GM23248 (cell line): Measurements from ENCODE around the gene RUNX1. TPM values are rescaled to one million over a fixed set of nuclear protein-coding genes. Genes with fewer than 3 reads are reported as not detected.

Experiments
- DNase-seq: peaks from one replicate; pipeline ENCODE4 v3.0.0-alpha.2; 2015
- H2AFZ ChIP-seq: fragments of 200-600 bp; sonication (generic); 2 replicates; pipeline ENCODE4 v1.6.1; 2016; ENCODE audit warnings: antibody characterized with exemption
- H3F3A ChIP-seq: fragments of 200-600 bp; sonication (generic); 2 replicates; pipeline ENCODE4 v1.6.1; 2016; ENCODE audit warnings: mild to moderate bottlenecking, antibody characterized with exemption, mixed run types; ENCODE audit not compliant: insufficient read depth
- H3K27ac ChIP-seq: fragments of 200-600 bp; sonication (generic); 2 replicates; pipeline ENCODE4 v1.5.1; 2016; ENCODE audit warnings: mild to moderate bottlenecking
- H3K27me3 ChIP-seq: fragments of 200-600 bp; sonication (generic); replicated peaks from 2 replicates; pipeline ENCODE4 v1.6.1; 2016; ENCODE audit warnings: mild to moderate bottlenecking; ENCODE audit not compliant: insufficient read depth
- H3K36me3 ChIP-seq: fragments of 200-600 bp; sonication (generic); 2 replicates; pipeline ENCODE4 v1.6.1; 2016; ENCODE audit warnings: low read depth, mild to moderate bottlenecking
- H3K4me1 ChIP-seq: fragments of 200-600 bp; sonication (generic); 2 replicates; pipeline ENCODE4 v1.6.1; 2016; ENCODE audit warnings: mild to moderate bottlenecking; ENCODE audit not compliant: insufficient read depth
- H3K4me2 ChIP-seq: fragments of 200-600 bp; sonication (generic); one replicate; pipeline ENCODE4 v1.6.1; 2016; ENCODE audit warnings: mild to moderate bottlenecking; ENCODE audit not compliant: unreplicated experiment
- H3K4me3 ChIP-seq: fragments of 200-600 bp; sonication (generic); 2 replicates; pipeline ENCODE4 v1.5.1; 2016; ENCODE audit warnings: mild to moderate bottlenecking
- H3K79me2 ChIP-seq: fragments of 200-600 bp; sonication (generic); 2 replicates; pipeline ENCODE4 v1.6.1; 2016; ENCODE audit warnings: mild to moderate bottlenecking; ENCODE audit not compliant: insufficient read depth
- H3K9ac ChIP-seq: fragments of 200-600 bp; sonication (generic); 2 replicates; pipeline ENCODE4 v1.6.1; 2016; ENCODE audit warnings: mild to moderate bottlenecking
- H3K9me2 ChIP-seq: fragments of 200-600 bp; sonication (generic); 2 replicates; pipeline ENCODE4 v1.6.1; 2016; ENCODE audit warnings: mixed run types, mild to moderate bottlenecking, moderate library complexity; ENCODE audit not compliant: insufficient read depth
- H3K9me3 ChIP-seq: fragments of 200-600 bp; sonication (generic); one replicate; pipeline ENCODE4 v1.6.1; 2017; ENCODE audit warnings: low read depth
- H4K20me1 ChIP-seq: fragments of 200-600 bp; sonication (generic); 2 replicates; pipeline ENCODE4 v1.6.0; 2016; ENCODE audit not compliant: insufficient read depth
- EZH2 ChIP-seq: fragments of 200-600 bp; sonication (generic); IDR thresholded peaks from 2 replicates; pipeline ENCODE4 v1.6.1; 2018; ENCODE audit warnings: antibody characterized with exemption, mild to moderate bottlenecking; ENCODE audit not compliant: insufficient read depth, poor library complexity, severe bottlenecking
- EZH2phosphoT487 ChIP-seq: fragments of 200-600 bp; sonication (generic); IDR thresholded peaks from 2 replicates; pipeline ENCODE4 v1.6.1; 2018; ENCODE audit warnings: antibody characterized with exemption, moderate library complexity, mild to moderate bottlenecking, low read depth; ENCODE audit not compliant: insufficient read depth
- WGBS, 2 experiments: methylation state at CpG; one replicate each; pipeline ENCODE4 v1.1.6; 2015 to 2017; ENCODE audit warnings: low lambda C conversion rate in 2 of 2, low coverage in 1 of 2; ENCODE audit errors: missing lambda C conversion rate in 2 of 2; 5-methylcytosine and 5-hydroxymethylcytosine counted together
- in situ Hi-C: fragments of 300-500 bp; cut with MboI; formaldehyde crosslinking; loops from 2 replicates; pipeline ENCODE4 v1.15.0; 2020
- polyA plus RNA-seq: library from polyadenylated mRNA; unstranded; fragments of >200 nt; fragmentation: Nextera tagmentation; extraction: Ambion mirVana; gene quantifications from 2 replicates; pipeline ENCODE4 v1.2.1, GENCODE V29; 2016
- total RNA-seq: library from RNA; depleted of rRNA; stranded (reverse); fragments of >200 nt; shearing (Covaris generic); gene quantifications from 2 replicates; pipeline ENCODE4 v1.2.3, GENCODE V29; 2014

The RUNX1 gene
- total and polyA plus RNA-seq, 2 experiments from 2014 or later, result 21.3 to 32.6 TPM

GRCh38 chr21:34792504-34793089 lies 256.5 kb downstream of the RUNX1 start:
- TF ChIP-seq EZH2phosphoT487, result no peak
- no peak for TF ChIP-seq EZH2
- no peaks in the 10 kb centered on the region for H4K20me1 ChIP-seq
- no peaks in the 10 kb centered on the region for H3K9me2 ChIP-seq
- no peak for DNase-seq
- H3K9ac ChIP-seq, result no peak overlapping the region
- no peak overlapping the region for H3K27ac ChIP-seq
- H3K4me1 ChIP-seq, result peaks cover 36% of the 10 kb centered on the region
- H3K4me3 ChIP-seq, result no peak overlapping the region
- no peak overlapping the region for H2AFZ ChIP-seq
- H3K4me2 ChIP-seq, result no peak overlapping the region
- peaks cover 56% of the 10 kb centered on the region for H3K36me3 ChIP-seq
- 97 to 99% methylated on average over 25 to 27 of the region's 27 CpGs for WGBS, 2 experiments
- in situ Hi-C loops, result no loop called here
- no peaks in the 10 kb centered on the region for H3K27me3 ChIP-seq
- H3K9me3 ChIP-seq, result no peaks in the 10 kb centered on the region
- peaks cover 70% of the 10 kb centered on the region for H3F3A ChIP-seq
- peaks cover 22% of the 10 kb centered on the region for H3K79me2 ChIP-seq

GRCh38 chr21:34791776-34792503 lies 257.2 kb downstream of the RUNX1 start:
- Histone ChIP-seq H2AFZ (no peak overlapping the region), H3K79me2 (peaks cover 16% of the 10 kb centered on the region), H3K27me3 (no peaks in the 10 kb centered on the region), H3K9ac (no peak overlapping the region), H3K36me3 (peaks cover 50% of the 10 kb centered on the region), H3K9me2 (no peaks in the 10 kb centered on the region), H4K20me1 (no peaks in the 10 kb centered on the region), H3F3A (peaks cover 69% of the 10 kb centered on the region), H3K4me3 (no peak overlapping the region), H3K4me1 (peaks cover 29% of the 10 kb centered on the region), H3K27ac (no peak overlapping the region), H3K4me2 (no peak overlapping the region), H3K9me3 (no peaks in the 10 kb centered on the region)
- TF ChIP-seq EZH2phosphoT487, result no peak
- no peak for TF ChIP-seq EZH2
- 97 to 98% methylated on average over 31 to 84 of the region's 84 CpGs for WGBS, 2 experiments
- in situ Hi-C loops, result no loop called here
- DNase-seq, result no peak

GRCh38 chr21:34790834-34791233 lies 258.3 kb downstream of the RUNX1 start:
- in situ Hi-C loops, result no loop called here
- Histone ChIP-seq H3K4me1 (peaks cover 18% of the 10 kb centered on the region), H3K9ac (no peak overlapping the region), H4K20me1 (no peaks in the 10 kb centered on the region), H3F3A (peaks cover 68% of the 10 kb centered on the region), H3K27me3 (no peaks in the 10 kb centered on the region), H2AFZ (no peak overlapping the region), H3K9me2 (no peaks in the 10 kb centered on the region), H3K4me3 (no peak overlapping the region), H3K36me3 (peaks cover 42% of the 10 kb centered on the region), H3K27ac (0 out of 2 replicates have a peak overlapping the region, but pooled peaks have one; percentile 8), H3K79me2 (peaks cover 14% of the 10 kb centered on the region), H3K4me2 (no peak overlapping the region), H3K9me3 (no peaks in the 10 kb centered on the region)
- TF ChIP-seq EZH2 (no peak), EZH2phosphoT487 (no peak)
- DNase-seq, result no peak
- 85 to 92% methylated on average over 3 of the region's 3 CpGs for WGBS, 2 experiments

- Histone ChIP-seq H4K20me1 (no peaks in the 10 kb centered on the region), H3K27ac (no peak overlapping the region; the same call in 1 of the 2 replicates), H3K27me3 (no peaks in the 10 kb centered on the region), H3K4me1 (peaks cover 13% of the 10 kb centered on the region), H3K79me2 (peaks cover 14% of the 10 kb centered on the region), H3K9me2 (no peaks in the 10 kb centered on the region), H3K9me3 (no peaks in the 10 kb centered on the region), H3K4me3 (no peak overlapping the region), H3K4me2 (no peak overlapping the region), H2AFZ (no peak overlapping the region), H3K36me3 (peaks cover 42% of the 10 kb centered on the region), H3K9ac (no peak overlapping the region), H3F3A (peaks cover 65% of the 10 kb centered on the region)
- 80 to 81% methylated on average over 6 of the region's 6 CpGs for WGBS, 2 experiments
- in situ Hi-C loops, result no loop called here
- DNase-seq, result no peak
- no peak for TF ChIP-seq EZH2phosphoT487
- no peak for TF ChIP-seq EZH2
Observed at GRCh38 chr21:34790341-34790740, 258.8 kb downstream of the RUNX1 start.
